Raji (cell line): ENCODE measurements around the gene TMPRSS15.

ENCODE experiments used
- POLR2A ChIP-seq: IDR thresholded peaks from 2 replicates; pipeline ENCODE4 v1.6.1; 2011; ENCODE audit warnings: low read depth, low read length, control low read depth; ENCODE audit not compliant: insufficient read depth

TMPRSS15 gene

DNA sequence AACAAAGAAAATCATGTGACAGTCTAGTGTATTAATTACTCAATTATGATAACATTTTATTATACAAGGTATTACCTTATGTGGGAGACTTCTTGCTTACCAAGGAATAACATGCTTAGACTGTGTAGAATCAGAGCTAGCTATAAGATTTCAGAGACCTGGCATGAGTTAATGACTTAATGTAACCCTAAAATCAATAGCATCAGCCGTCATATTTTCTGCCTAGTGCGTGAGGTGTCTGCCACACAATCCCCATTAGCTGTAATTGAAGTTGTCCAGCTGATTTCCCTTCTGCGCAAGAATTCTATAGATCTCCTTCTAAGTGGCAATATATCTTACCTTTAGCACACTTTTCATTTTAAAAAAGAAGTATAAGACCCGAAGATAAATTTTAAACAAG is 130.2 kb downstream of the TMPRSS15 start:
- no peak for TF ChIP-seq POLR2A

DNA sequence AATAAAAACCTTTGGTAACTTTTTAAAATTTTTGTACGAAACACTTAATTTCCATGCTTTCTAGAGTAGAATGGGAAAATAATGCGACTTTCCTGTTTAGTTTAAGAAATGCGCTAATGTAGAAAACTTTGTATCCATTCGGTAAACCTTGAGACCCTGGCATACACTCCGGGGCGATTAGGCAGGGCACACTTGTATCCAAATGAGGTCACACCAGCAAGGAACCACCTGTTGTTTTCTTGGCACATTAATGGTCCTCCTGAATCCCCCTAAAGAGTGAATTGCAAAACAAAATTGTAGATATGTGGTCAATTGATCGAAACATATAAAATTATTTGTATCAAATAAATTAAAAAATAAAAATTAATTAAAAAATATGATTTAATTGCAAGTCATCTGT is 133.7 kb downstream of the TMPRSS15 start:
- TF ChIP-seq POLR2A, result no peak

- no peak for TF ChIP-seq POLR2A
Measured at GRCh38 chr21:18268906-18269305, 134.7 kb downstream of the TMPRSS15 start.

DNA sequence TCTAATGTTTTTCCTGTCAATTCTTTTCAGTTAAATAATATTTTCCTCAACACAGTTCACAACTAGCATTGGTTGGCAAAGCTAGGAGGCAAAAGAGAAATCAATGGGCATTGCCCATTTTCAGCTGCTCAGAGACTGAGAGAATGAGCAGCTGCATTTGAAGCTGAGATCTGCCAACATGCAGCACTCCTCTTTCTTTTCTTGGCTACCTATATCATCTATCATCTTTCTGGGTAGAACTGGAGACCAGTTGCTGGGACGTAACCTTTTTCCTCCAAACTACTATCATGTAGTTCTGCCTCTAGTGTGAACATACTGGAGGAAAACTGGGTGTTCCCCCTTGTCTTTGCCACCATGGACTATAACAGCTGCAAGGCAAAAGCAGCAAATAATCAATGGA is 136.1 kb downstream of the TMPRSS15 start:
- no peak for TF ChIP-seq POLR2A

DNA sequence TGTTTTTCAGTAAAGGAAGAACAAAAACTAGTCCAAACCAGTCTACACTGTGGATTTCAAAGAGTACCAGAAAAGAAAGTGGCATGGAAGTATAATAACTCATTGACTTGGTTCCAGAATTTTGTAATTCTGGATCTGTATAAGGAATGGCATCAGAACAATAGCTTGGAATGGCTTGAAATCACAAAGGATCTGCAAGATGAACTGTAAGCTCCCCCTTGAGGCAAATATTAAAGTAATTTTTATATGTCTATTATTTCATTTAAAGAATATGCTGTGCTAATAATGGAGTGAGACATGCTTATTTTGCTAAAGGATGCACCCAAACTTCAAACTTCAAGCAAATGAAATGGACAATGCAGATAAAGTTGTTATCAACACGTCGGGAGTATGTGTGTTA is 137.6 kb downstream of the TMPRSS15 start:
- no peak for TF ChIP-seq POLR2A

DNA sequence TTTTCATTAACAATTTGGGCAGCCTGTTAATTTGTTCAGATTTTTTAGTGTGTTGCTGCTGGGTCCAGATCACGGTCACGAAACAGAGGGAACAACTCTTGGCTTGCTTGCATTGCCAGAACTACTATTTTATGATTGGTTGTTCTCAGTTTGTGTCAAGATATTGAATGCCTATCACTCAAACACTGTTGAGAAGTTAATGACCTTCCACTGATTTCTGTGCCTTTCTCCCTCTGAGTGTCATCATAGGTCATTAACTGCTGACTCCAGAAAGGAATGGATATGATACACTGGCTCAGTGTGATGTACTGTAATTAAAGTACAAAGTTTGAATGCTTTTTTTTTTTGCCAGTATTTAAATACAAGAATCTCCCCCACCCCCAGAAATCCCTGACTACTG is 149.8 kb downstream of the TMPRSS15 start:
- no peak for TF ChIP-seq POLR2A

DNA sequence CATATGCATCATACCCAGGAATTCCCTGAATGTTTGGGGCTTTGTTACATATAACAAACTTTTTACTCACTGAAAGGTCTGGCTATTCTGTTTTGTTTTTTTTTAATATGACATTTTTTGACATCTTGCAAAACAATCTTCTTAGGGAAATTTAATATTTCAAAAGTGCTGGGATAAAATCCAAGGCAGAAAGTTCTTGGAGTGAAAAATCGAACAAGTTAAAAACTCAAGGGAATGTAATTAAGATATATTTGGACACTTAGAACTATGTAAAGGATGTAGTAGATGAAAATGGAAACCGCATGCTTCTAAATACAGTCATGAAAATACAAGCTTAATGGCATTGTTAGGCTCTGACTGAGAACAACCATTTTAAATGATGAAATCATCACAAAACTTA is 150.4 kb downstream of the TMPRSS15 start:
- TF ChIP-seq POLR2A, result no peak

DNA sequence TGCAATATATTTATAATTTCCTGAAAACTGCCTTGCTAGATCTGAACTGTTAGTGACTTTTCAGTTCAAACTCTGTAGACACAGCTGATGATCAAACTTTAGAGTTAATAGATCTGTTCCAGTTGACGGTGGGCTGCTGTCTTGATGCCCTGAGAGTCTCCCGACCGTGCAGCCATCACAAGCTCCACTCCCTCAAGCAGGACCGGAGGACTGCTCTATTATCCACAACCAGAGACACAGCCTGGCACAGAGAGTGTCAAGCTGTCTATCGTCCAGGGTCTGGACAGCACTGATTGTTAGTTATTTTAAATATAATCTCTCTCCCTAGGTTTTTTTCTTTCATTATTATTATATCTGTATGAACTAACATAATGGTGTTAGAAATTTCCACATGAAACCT is 150.9 kb downstream of the TMPRSS15 start:
- TF ChIP-seq POLR2A, result no peak

DNA sequence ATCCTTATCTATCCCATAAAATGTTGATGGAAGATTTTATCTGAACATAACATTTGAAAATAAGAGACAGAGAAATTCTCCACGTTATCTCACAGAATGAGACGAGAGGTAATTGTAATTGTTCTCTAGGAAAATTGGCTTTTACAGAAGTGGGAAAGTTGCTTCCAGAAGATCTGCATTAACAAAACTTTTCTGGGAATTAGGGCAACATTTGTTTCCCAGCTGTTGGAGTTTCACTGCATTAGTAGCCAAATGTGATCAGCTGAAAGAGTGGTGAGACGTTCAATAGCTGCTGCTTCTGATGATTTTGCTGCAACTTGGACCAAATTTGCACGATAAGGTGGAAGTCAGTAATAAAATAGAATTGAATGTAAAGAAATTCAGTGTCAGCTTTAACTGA is 151.3 kb downstream of the TMPRSS15 start:
- no peak for TF ChIP-seq POLR2A

- TF ChIP-seq POLR2A, result no peak
Measured at GRCh38 chr21:18251065-18251464, 152.5 kb downstream of the TMPRSS15 start.

GRCh38 chr21:18249672-18250071 is 153.9 kb downstream of the TMPRSS15 start:
- no peak for TF ChIP-seq POLR2A

GRCh38 chr21:18248171-18248570 is 155.4 kb downstream of the TMPRSS15 start:
- no peak for TF ChIP-seq POLR2A

DNA sequence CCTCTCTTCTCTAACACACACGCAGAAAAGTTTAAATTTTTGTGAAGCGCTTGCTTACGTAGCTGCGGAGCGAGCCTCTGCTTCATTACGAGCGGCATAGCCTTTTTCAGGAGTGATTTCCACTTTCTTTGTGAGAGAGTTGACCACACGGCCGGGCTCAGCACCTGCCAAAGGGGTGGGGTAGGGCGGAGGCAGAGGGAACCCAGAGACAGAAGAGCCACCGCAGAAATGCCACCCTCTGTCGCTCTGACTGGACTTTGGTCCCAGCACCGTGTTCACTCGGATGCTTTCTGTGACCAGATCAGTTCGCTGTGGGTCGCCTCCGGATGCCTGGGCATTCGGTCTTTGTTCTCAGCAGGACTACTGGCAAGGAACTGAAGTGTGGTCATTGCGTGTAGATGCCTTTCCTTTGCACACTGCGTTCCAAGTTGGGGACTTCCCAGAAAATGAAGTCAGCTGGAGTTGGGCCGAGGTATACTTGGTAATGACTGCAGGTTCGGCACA is 158.1 kb downstream of the TMPRSS15 start:
- no peak for TF ChIP-seq POLR2A

DNA sequence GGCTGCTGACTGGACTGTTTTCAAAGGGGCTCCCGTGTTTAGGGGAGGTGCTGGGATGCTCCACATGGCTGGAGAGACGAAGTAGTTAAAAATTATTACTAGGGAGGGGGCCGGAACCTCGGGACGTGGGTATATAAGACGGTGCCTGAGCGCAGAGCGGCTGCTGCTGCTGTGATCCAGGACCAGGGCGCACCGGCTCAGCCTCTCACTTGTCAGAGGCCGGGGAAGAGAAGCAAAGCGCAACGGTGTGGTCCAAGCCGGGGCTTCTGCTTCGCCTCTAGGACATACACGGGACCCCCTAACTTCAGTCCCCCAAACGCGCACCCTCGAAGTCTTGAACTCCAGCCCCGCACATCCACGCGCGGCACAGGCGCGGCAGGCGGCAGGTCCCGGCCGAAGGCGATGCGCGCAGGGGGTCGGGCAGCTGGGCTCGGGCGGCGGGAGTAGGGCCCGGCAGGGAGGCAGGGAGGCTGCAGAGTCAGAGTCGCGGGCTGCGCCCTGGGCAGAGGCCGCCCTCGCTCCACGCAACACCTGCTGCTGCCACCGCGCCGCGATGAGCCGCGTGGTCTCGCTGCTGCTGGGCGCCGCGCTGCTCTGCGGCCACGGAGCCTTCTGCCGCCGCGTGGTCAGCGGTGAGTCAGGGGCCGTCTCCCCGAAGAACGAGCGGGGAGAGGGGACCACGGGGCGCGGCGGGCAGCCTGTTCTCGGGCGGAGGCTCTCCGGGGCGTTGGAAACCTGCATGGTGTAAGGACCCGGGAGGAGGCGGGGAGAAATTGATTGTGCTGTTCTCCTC is 158.7 kb downstream of the TMPRSS15 start, which contains the start of gene CHODL:
Gene CHODL (plus strand): TSS at position 163 of the 793 bp plus-strand sequence. CDS start 391 bp downstream, at position 554.
- TF ChIP-seq POLR2A, result no peak

DNA sequence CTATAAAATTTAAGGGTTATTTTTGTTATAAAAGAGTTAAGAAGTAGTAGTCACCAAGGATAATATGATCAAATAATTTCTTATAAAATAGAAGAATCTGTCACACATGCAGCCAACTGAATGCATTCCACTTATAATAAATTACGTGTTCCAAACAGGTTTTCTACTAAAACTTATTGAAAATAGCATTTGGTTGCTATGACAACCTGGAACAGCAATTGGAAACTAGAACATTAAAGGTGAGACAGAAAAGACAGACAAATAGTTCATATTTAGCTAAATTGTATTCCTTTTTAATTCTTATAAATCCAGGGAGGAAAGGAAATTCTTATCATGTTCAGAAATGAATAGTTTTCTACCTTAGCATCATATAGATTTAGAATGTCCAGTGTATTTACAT is 168.0 kb downstream of the TMPRSS15 start:
- TF ChIP-seq POLR2A, result no peak

- TF ChIP-seq POLR2A, result no peak
Measured at GRCh38 chr21:18228060-18228739, 175.4 kb downstream of the TMPRSS15 start.
